Cardiac muscle cell (in vitro differentiated cells and primary cell): ENCODE measurements around the gene BMPR1B. TPM values are rescaled to one million over a fixed set of nuclear protein-coding genes. Genes with fewer than 3 reads are reported as not detected.
"Not testable (repeated sequence)": the region's sequence is repeated elsewhere in the genome, so short reads cannot be mapped to it uniquely, and the experiment has no call there.

Source experiments
- DNase-seq, 2 donors: peaks; one replicate each; pipeline versions ENCODE4 v3.0.0 to v3.0.0-alpha.2; 2010 to 2017; ENCODE audit warnings: low read depth in 1 of 2, low spot score in 1 of 2
- H3K27ac ChIP-seq: fragments of 200-600 bp; sonication (generic); 2 replicates; pipeline ENCODE4 v1.5.1; 2016
- H3K27me3 ChIP-seq: fragments of 200-600 bp; sonication (generic); 2 replicates; pipeline ENCODE4 v1.6.0; 2016; ENCODE audit warnings: control low read depth
- H3K36me3 ChIP-seq: fragments of 200-600 bp; sonication (generic); 2 replicates; pipeline ENCODE4 v1.5.1; 2016; ENCODE audit warnings: control low read depth
- H3K4me1 ChIP-seq: fragments of 200-600 bp; sonication (generic); 2 replicates; pipeline ENCODE4 v1.8.1; 2017; ENCODE audit warnings: low read depth, mild to moderate bottlenecking, mixed run types
- H3K4me3 ChIP-seq: fragments of 200-600 bp; sonication (generic); 2 replicates; pipeline ENCODE4 v1.5.1; 2016; ENCODE audit warnings: mild to moderate bottlenecking
- H3K9me3 ChIP-seq: fragments of 200-600 bp; sonication (generic); 2 replicates; pipeline ENCODE4 v1.5.1; 2017; ENCODE audit warnings: low read depth, mild to moderate bottlenecking, control low read depth
- CTCF ChIP-seq: IDR thresholded peaks from 2 replicates; pipeline ENCODE4 v1.5.1; 2012; ENCODE audit warnings: low read depth, mild to moderate bottlenecking, low read length
- polyA plus RNA-seq: library from polyadenylated mRNA; unstranded; fragments of >200 nt; fragmentation: Nextera tagmentation; extraction: Ambion mirVana; gene quantifications from 2 replicates; pipeline ENCODE4 v1.2.1, GENCODE V29; 2016
- total RNA-seq: library from RNA; depleted of rRNA; stranded (reverse); fragments of >200 nt; gene quantifications from 2 replicates; pipeline ENCODE4 v1.2.3, GENCODE V29; 2016

Gene BMPR1B
- total and polyA plus RNA-seq, 2 experiments from 2014 or later = 0.53 to 1.8 TPM

GRCh38 chr4:95120456-95120855, 362.7 kb downstream of the BMPR1B start:
- Histone ChIP-seq H3K27ac (no peak overlapping the region), H3K9me3 (no peaks in the 10 kb centered on the region), H3K4me1 (no peaks in the 10 kb centered on the region), H3K36me3 (no peaks in the 10 kb centered on the region), H3K4me3 (no peak overlapping the region), H3K27me3 (no peaks in the 10 kb centered on the region)
- DNase-seq = no peak
- TF ChIP-seq CTCF = no peak

- H3K9me3 ChIP-seq = no peaks in the 10 kb centered on the region
- H3K27me3 ChIP-seq = no peaks in the 10 kb centered on the region
- no peaks in the 10 kb centered on the region for H3K36me3 ChIP-seq
- TF ChIP-seq CTCF = no peak
- no peak overlapping the region for H3K4me3 ChIP-seq
- H3K4me1 ChIP-seq = no peaks in the 10 kb centered on the region
- H3K27ac ChIP-seq = no peak overlapping the region
- no peak for DNase-seq
Observed at GRCh38 chr4:95122001-95122400, 364.2 kb downstream of the BMPR1B start.

- no peaks in the 10 kb centered on the region for H3K36me3 ChIP-seq
- no peak overlapping the region for H3K27ac ChIP-seq
- peak; percentile 72 to 83 for DNase-seq
- no peak overlapping the region for H3K4me3 ChIP-seq
- TF ChIP-seq CTCF = peak; percentile 68
- no peaks in the 10 kb centered on the region for H3K4me1 ChIP-seq
- no peaks in the 10 kb centered on the region for H3K27me3 ChIP-seq
- H3K9me3 ChIP-seq = no peaks in the 10 kb centered on the region
Observed at GRCh38 chr4:95124906-95125504, 367.2 kb downstream of the BMPR1B start.

GRCh38 chr4:95129031-95129430, 371.3 kb downstream of the BMPR1B start:
- Histone ChIP-seq H3K9me3 (no peaks in the 10 kb centered on the region), H3K4me1 (no peaks in the 10 kb centered on the region), H3K27ac (no peak overlapping the region), H3K27me3 (no peaks in the 10 kb centered on the region), H3K36me3 (no peaks in the 10 kb centered on the region), H3K4me3 (no peak overlapping the region)
- TF ChIP-seq CTCF = no peak
- DNase-seq = peak in 1 of 2 donors; percentile 11

GRCh38 chr4:95129821-95130311, 372.1 kb downstream of the BMPR1B start:
- Histone ChIP-seq H3K9me3 (no peaks in the 10 kb centered on the region), H3K27me3 (no peaks in the 10 kb centered on the region), H3K36me3 (no peaks in the 10 kb centered on the region), H3K4me1 (no peaks in the 10 kb centered on the region), H3K4me3 (no peak overlapping the region), H3K27ac (no peak overlapping the region)
- DNase-seq = peak in 1 of 2 donors; percentile 99
- TF ChIP-seq CTCF = no peak

GRCh38 chr4:95134016-95134415, 376.3 kb downstream of the BMPR1B start:
- not testable (repeated sequence) for H3K36me3 ChIP-seq, DNase-seq, H3K27ac ChIP-seq, H3K9me3 ChIP-seq, H3K4me3 ChIP-seq, H3K4me1 ChIP-seq, H3K27me3 ChIP-seq

- H3K9me3 ChIP-seq, DNase-seq, H3K36me3 ChIP-seq, H3K27ac ChIP-seq, H3K27me3 ChIP-seq, H3K4me3 ChIP-seq, H3K4me1 ChIP-seq: not testable (repeated sequence)
Observed at GRCh38 chr4:95139424-95139823, 381.7 kb downstream of the BMPR1B start.
